Measurements from ENCODE around the gene NOL8. TPM values are rescaled to one million over a fixed set of nuclear protein-coding genes. Genes with fewer than 3 reads are reported as not detected.

The NOL8 gene
- total RNA-seq, 2 experiments from 2014 or later = 65.6 to 69.2 TPM

- no peak overlapping the region for H3K4me3 Mint-ChIP-seq
- H3K27ac Mint-ChIP-seq = peak overlapping the region; percentile 80
- H3K27me3 Mint-ChIP-seq = no peaks in the 10 kb centered on the region
- H3K9me3 Mint-ChIP-seq = no peaks in the 10 kb centered on the region
- peaks cover 25% of the 10 kb centered on the region for H3K4me1 Mint-ChIP-seq
- no peak for ATAC-seq (ENCODE audit: low read depth)
- POLR2A ChIA-PET = interaction anchor here (1.1 kb wide), 1 partner anchor 372 kb away, joined by 3 read pairs; the partner anchor contains the start of gene IPPK
- peaks cover 18% of the 10 kb centered on the region for H3K36me3 Mint-ChIP-seq
- no peak for DNase-seq
Observed at GRCh38 chr9:92298036-92298435, 27.1 kb downstream of the NOL8 start.

DNA sequence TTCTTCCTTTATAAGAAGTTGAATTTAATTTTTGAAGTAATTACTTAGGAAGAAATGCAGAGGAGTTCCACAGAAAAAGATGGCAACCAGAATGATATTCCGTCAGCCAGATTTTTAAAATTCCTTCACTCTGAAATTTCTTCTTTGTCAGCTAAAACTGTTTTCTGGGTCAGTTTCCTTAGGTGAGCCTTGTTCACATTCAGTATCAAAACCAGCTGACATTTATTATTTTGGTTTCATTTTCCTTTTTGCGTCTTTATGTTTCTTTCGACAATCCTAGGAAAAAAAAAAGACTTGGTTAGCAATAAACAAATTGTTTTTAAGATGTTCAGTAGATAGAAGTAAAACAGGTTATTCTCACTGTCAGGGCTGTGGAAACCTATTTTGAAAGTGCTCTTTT is 27.5 kb downstream of the NOL8 start:
- no peaks in the 10 kb centered on the region for H3K27me3 Mint-ChIP-seq
- H3K9me3 Mint-ChIP-seq = no peaks in the 10 kb centered on the region
- no peak for ATAC-seq (ENCODE audit: low read depth)
- H3K4me3 Mint-ChIP-seq = no peak overlapping the region
- peaks cover 28% of the 10 kb centered on the region for H3K4me1 Mint-ChIP-seq
- DNase-seq = no peak
- H3K36me3 Mint-ChIP-seq = peaks cover 20% of the 10 kb centered on the region
- peak overlapping the region; percentile 80 for H3K27ac Mint-ChIP-seq
- POLR2A ChIA-PET = no interaction called here

GRCh38 chr9:92295827-92296258 is 29.3 kb downstream of the NOL8 start:
- H3K27me3 Mint-ChIP-seq = no peaks in the 10 kb centered on the region
- H3K27ac Mint-ChIP-seq = peak overlapping the region; percentile 54
- ATAC-seq (ENCODE audit: low read depth) = no peak
- peaks cover 44% of the 10 kb centered on the region for H3K4me1 Mint-ChIP-seq
- peaks cover 22% of the 10 kb centered on the region for H3K36me3 Mint-ChIP-seq
- POLR2A ChIA-PET = no interaction called here
- no peak overlapping the region for H3K4me3 Mint-ChIP-seq
- no peaks in the 10 kb centered on the region for H3K9me3 Mint-ChIP-seq
- no peak for DNase-seq

DNA sequence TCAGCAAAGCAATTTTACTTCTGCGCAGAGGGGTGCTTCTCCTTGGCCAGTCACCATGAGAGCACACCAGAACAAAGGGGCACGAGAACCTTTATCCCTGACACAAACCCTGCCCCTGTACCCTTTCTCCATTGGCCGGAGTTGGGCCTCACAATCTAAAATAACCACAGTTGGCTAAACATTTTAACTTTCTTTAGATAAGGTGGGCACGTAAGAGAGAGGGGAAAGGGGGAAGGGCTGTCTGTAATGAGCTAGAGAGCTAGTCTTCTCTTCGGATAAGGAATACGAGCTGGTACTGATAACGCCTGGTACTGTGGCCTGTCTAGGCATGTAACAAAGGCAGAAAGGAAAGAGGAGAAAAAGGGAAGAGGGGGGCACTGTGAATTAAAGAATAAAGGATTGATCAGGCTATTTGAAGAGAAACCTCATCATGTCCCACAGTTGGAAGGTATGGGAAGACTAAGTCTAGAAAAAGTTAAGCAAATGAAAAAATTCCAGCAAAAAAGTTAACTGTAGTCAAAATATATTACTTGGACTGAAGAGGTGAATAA is 29.8 kb downstream of the NOL8 start:
- POLR2A ChIA-PET = no interaction called here

DNA sequence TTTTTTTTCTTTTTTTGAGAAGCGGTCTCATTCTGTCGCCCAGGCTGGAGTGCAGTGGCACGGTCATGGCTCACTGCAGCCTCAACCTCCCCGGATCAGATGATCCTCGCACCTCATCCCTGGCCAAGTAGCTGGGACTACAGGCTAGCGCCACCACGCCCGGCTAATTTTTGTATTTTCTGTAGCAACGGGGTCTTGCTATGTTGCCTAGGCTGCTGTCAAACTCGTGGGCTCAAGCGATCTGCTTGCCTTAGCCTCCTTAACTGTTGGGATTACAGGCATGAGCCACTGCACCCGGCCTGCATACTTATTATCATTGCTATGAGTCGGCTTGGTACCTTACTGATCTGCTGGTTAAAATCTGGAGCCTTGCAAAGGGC is 30.9 kb downstream of the NOL8 start:
- Mint-ChIP-seq H3K36me3 (peaks cover 28% of the 10 kb centered on the region), H3K9me3 (no peaks in the 10 kb centered on the region), H3K27me3 (no peaks in the 10 kb centered on the region), H3K4me1 (peaks cover 49% of the 10 kb centered on the region), H3K4me3 (peak overlapping the region; percentile 98), H3K27ac (peak overlapping the region; percentile 99)
- DNase-seq (peak; percentile 42), ATAC-seq (ENCODE audit: low read depth) (no peak)
- POLR2A ChIA-PET = no interaction called here

More for the DNA sequence above, 29.8 kb downstream of the NOL8 start:
- ATAC-seq (ENCODE audit: low read depth) = no peak
- no peaks in the 10 kb centered on the region for H3K27me3 Mint-ChIP-seq
- no peak overlapping the region for H3K4me3 Mint-ChIP-seq
- H3K36me3 Mint-ChIP-seq = peaks cover 24% of the 10 kb centered on the region
- no peak for DNase-seq
- H3K27ac Mint-ChIP-seq = peak overlapping the region; percentile 54
- H3K4me1 Mint-ChIP-seq = peaks cover 45% of the 10 kb centered on the region
- H3K9me3 Mint-ChIP-seq = no peaks in the 10 kb centered on the region

DNA sequence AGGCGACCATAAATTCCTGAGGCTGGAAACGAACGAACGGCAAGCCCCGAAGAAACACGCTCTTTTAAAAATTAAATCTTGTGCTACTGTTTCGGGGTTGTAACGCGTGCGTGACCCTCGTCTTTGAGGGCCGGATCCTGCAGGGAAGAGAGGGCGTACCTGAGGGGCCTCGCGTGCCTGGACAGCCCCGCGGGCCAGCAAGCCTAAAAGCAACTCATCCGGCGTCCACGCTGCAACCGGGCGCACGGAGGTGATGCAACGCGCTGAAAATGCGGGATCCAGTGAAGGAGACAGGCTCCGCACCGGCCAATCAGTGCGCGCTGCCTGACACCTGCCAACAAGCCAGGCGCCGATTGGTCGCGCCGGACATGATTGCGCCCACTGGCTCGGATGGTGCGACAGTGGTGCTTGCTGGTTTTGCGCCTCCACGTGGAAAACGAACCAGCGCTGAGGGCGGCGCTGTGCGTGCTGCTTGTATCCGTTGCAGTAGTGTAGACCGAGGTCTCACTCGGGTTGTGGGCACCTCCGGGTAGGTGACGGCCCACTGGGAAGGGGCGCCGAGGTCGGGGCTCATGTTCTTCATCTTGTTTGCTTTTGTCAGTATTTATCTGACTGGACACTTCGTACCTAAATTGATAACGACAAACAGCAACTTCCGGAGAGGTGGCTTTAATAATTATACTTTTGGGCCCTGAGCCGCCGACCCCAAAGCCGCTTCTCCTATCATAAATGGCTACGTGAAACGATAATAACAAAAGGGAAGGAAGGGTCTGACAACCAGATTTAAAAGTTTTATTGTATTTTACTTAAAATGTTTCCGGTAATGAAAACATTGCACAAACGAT is 31.5 kb downstream of the NOL8 start, which contains the start of gene IARS1:
TSS of gene IARS1 (minus strand) at position 246 of the 845 bp plus-strand sequence. CDS start 4,278 bp downstream, outside the sequence.
- no peaks in the 10 kb centered on the region for H3K9me3 Mint-ChIP-seq
- H3K4me1 Mint-ChIP-seq = peaks cover 47% of the 10 kb centered on the region
- DNase-seq (peak; percentile 100), ATAC-seq (ENCODE audit: low read depth) (peak; percentile 96)
- H3K36me3 Mint-ChIP-seq = peaks cover 24% of the 10 kb centered on the region
- peak within 1 kb of the TSS; percentile 98 for H3K4me3 Mint-ChIP-seq
- no peaks in the 10 kb centered on the region for H3K27me3 Mint-ChIP-seq
- POLR2A ChIA-PET = no interaction called here
- H3K27ac Mint-ChIP-seq = peak within 1 kb of the TSS; percentile 99

GRCh38 chr9:92293075-92293354 is 32.1 kb downstream of the NOL8 start:
- H3K36me3 Mint-ChIP-seq = peaks cover 23% of the 10 kb centered on the region
- POLR2A ChIA-PET = no interaction called here
- ATAC-seq (ENCODE audit: low read depth) = no peak

GRCh38 chr9:92292338-92293074 is 32.6 kb downstream of the NOL8 start:
- POLR2A ChIA-PET = interaction anchor here (1.0 kb wide), 1 partner anchor 33 kb away, joined by 6 read pairs; the partner anchor contains the start of genes CENPP and NOL8
- DNase-seq (no peak), ATAC-seq (ENCODE audit: low read depth) (no peak)
- Mint-ChIP-seq H3K9me3 (no peaks in the 10 kb centered on the region), H3K4me3 (peak overlapping the region; percentile 98), H3K27ac (peak overlapping the region; percentile 99), H3K36me3 (peaks cover 25% of the 10 kb centered on the region), H3K27me3 (no peaks in the 10 kb centered on the region), H3K4me1 (peaks cover 46% of the 10 kb centered on the region)

More at GRCh38 chr9:92293075-92293354, 32.1 kb downstream of the NOL8 start:
- Mint-ChIP-seq H3K27ac (peak overlapping the region; percentile 99), H3K4me3 (peak overlapping the region; percentile 98), H3K27me3 (no peaks in the 10 kb centered on the region), H3K9me3 (no peaks in the 10 kb centered on the region), H3K4me1 (peaks cover 49% of the 10 kb centered on the region)
- DNase-seq = no peak

DNA sequence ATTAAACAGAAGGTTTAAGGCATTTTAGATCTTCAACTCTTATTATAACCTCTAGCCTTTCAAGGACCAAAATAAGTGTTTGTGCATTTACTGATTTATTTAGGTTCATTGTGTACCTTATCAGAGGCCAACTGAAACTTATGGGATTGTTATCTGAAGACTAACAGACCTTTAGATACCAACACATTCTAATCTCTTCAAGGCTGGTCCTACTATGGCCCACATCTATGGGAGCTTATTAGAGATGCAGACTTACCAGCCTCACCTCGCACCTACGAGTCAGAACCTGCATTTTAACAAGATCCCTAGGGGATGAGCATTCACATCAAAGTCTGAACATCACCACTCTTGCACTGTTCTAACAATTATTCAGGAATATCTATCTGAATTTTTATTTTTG is 33.6 kb downstream of the NOL8 start:
- Mint-ChIP-seq H3K36me3 (peaks cover 21% of the 10 kb centered on the region), H3K27me3 (no peaks in the 10 kb centered on the region)
- POLR2A ChIA-PET = interaction anchor here (0.6 to 1.0 kb wide), 2 partner anchors 34 to 1381 kb away, joined by 3 to 6 read pairs; partner anchors contain the start of genes CENPP and NOL8

DNA sequence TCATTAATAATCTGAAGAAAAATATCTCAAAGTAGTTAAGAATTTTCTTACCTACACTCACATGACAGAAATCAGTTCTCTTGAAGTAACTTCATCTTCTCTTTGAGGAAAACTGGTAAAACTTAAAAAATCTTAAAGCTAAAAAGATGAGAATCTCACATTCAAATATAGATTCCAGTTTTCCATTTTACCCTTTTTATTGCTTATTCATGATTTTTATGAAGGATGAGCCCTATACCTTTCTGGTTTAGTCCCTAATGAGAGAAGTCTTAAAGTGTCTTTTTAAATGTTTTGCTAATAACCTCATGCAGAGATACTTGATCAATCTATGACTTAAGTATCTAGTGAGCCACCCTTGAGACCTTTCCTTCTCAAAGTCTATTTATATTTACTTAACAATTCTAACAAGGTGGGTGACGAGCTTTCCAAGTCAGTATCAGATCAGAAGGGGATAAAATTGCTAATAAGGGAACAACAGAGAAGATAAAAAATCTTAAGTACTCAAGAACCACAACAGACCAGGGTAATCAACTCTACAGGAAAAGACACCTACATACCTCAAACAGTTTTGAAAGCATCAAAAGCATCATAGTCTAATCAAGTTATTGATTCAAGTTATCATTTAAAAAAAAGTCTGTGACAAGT is 34.2 kb downstream of the NOL8 start:
- no peaks in the 10 kb centered on the region for H3K9me3 Mint-ChIP-seq
- DNase-seq = no peak
- no peak for ATAC-seq (ENCODE audit: low read depth)
- no peaks in the 10 kb centered on the region for H3K27me3 Mint-ChIP-seq
- H3K27ac Mint-ChIP-seq = peak overlapping the region; percentile 99
- peaks cover 41% of the 10 kb centered on the region for H3K4me1 Mint-ChIP-seq
- peaks cover 21% of the 10 kb centered on the region for H3K36me3 Mint-ChIP-seq
- POLR2A ChIA-PET = no interaction called here
- H3K4me3 Mint-ChIP-seq = peak overlapping the region; percentile 32

More for the DNA sequence above, 33.6 kb downstream of the NOL8 start:
- DNase-seq (no peak), ATAC-seq (ENCODE audit: low read depth) (no peak)
- Mint-ChIP-seq H3K4me1 (peaks cover 41% of the 10 kb centered on the region), H3K9me3 (no peaks in the 10 kb centered on the region), H3K27ac (peak overlapping the region; percentile 99), H3K4me3 (peak overlapping the region; percentile 98)

DNA sequence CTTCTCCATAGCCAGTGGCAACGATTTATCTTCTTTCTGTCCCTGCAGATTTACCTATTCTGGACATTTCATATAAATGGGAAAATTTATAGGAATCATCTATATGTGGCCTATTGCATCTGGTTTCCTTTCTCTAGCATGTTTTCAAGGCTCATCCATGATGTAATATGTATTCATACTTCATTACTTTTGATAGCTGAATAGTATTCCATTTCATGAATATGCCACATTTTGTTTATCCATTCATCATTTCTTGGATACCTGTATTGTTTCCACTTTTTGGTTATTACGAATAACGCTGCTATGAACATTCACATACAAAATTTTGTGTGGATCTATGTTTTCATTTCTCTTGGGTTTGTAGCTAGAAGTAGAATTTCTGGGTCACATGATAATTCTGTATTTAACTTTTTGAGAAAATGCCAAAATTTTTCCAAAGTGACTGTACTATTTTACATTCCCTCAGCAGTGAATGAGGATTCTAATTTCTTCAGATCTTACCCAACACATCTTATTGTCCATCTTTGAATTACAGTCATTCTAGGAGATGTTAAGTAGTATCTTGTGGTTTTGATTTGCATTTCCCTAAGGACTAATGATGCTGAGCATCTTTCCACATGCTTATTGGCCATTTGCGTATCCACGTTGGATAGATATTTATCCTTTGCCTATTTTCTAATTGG is 35.3 kb downstream of the NOL8 start:
- H3K36me3 Mint-ChIP-seq = peaks cover 29% of the 10 kb centered on the region
- POLR2A ChIA-PET = no interaction called here
- no peak for ATAC-seq (ENCODE audit: low read depth)
- H3K4me1 Mint-ChIP-seq = peaks cover 37% of the 10 kb centered on the region
- H3K27ac Mint-ChIP-seq = no peak overlapping the region
- H3K9me3 Mint-ChIP-seq = no peaks in the 10 kb centered on the region
- H3K4me3 Mint-ChIP-seq = no peak overlapping the region
- no peak for DNase-seq
- H3K27me3 Mint-ChIP-seq = no peaks in the 10 kb centered on the region

GRCh38 chr9:92279302-92279701 is 45.8 kb downstream of the NOL8 start:
- no peaks in the 10 kb centered on the region for H3K9me3 Mint-ChIP-seq
- DNase-seq (no peak), ATAC-seq (ENCODE audit: low read depth) (no peak)
- POLR2A ChIA-PET = interaction anchor here (1.6 kb wide), 1 partner anchor 10 kb away, joined by 4 read pairs; no protein-coding TSS in a partner anchor
- H3K36me3 Mint-ChIP-seq = peaks cover 35% of the 10 kb centered on the region
- H3K4me1 Mint-ChIP-seq = peaks cover 30% of the 10 kb centered on the region
- H3K4me3 Mint-ChIP-seq = no peak overlapping the region
- peak overlapping the region; percentile 7 for H3K27ac Mint-ChIP-seq
- H3K27me3 Mint-ChIP-seq = no peaks in the 10 kb centered on the region
